GM23338 (cell line): Measurements from ENCODE around the gene ATL2. TPM values are rescaled to one million over a fixed set of nuclear protein-coding genes. Genes with fewer than 3 reads are reported as not detected.

Source experiments
- ATAC-seq: fragments of 200-7000 bp; cut with Tn5 transposase; 3 replicates; pipeline ENCODE4 v1.9.1; 2020
- DNase-seq: peaks from one replicate; pipeline ENCODE4 v3.0.0-alpha.2; 2015; ENCODE audit warnings: low spot score
- H2AFZ ChIP-seq: fragments of 200-600 bp; sonication (generic); 2 replicates; pipeline ENCODE4 v1.8.0; 2016; ENCODE audit warnings: antibody characterized with exemption, mild to moderate bottlenecking, moderate library complexity
- H3F3A ChIP-seq: fragments of 200-600 bp; sonication (generic); replicated peaks from 2 replicates; pipeline ENCODE4 v1.8.0; 2017; ENCODE audit warnings: antibody characterized with exemption, mixed run types, low read depth
- H3K27ac ChIP-seq: fragments of 200-600 bp; sonication (generic); 2 replicates; pipeline ENCODE4 v1.6.1; 2016; ENCODE audit warnings: low read depth
- H3K27me3 ChIP-seq: fragments of 200-600 bp; sonication (generic); 2 replicates; pipeline ENCODE4 v1.8.0; 2016; ENCODE audit warnings: mild to moderate bottlenecking, mixed run types, moderate library complexity; ENCODE audit not compliant: insufficient read depth
- H3K36me3 ChIP-seq: fragments of 200-600 bp; sonication (generic); 2 replicates; pipeline ENCODE4 v1.8.0; 2016; ENCODE audit warnings: mild to moderate bottlenecking; ENCODE audit not compliant: insufficient read depth
- H3K4me1 ChIP-seq: fragments of 200-600 bp; sonication (generic); 2 replicates; pipeline ENCODE4 v1.8.0; 2016; ENCODE audit warnings: mild to moderate bottlenecking, moderate library complexity; ENCODE audit not compliant: insufficient read depth
- H3K4me2 ChIP-seq: fragments of 200-600 bp; sonication (generic); 2 replicates; pipeline ENCODE4 v1.7.1; 2017; ENCODE audit warnings: mixed run types
- H3K4me3 ChIP-seq: fragments of 200-600 bp; sonication (generic); 2 replicates; pipeline ENCODE4 v1.6.1; 2016; ENCODE audit warnings: mixed run types
- H3K79me2 ChIP-seq: fragments of 200-600 bp; sonication (generic); replicated peaks from 2 replicates; pipeline ENCODE4 v1.8.0; 2017; ENCODE audit warnings: mild to moderate bottlenecking; ENCODE audit not compliant: insufficient read depth
- H3K9me2 ChIP-seq: fragments of 200-600 bp; sonication (generic); 2 replicates; pipeline ENCODE4 v1.8.0; 2017; ENCODE audit not compliant: insufficient read depth
- H4K20me1 ChIP-seq: fragments of 200-600 bp; sonication (generic); replicated peaks from 2 replicates; pipeline ENCODE4 v1.8.0; 2017; ENCODE audit warnings: mild to moderate bottlenecking; ENCODE audit not compliant: insufficient read depth
- H3K27ac Mint-ChIP-seq: 2 replicates; pipeline ENCODE4 v1.8.0; 2020; ENCODE audit warnings: inconsistent platforms, mild to moderate bottlenecking, moderate library complexity, mixed read lengths
- H3K27me3 Mint-ChIP-seq: 3 replicates; pipeline ENCODE4 v1.8.0; 2022; ENCODE audit warnings: low read depth, mild to moderate bottlenecking, moderate library complexity, mixed read lengths, inconsistent platforms; ENCODE audit not compliant: insufficient read depth, poor library complexity
- H3K36me3 Mint-ChIP-seq: 3 replicates; pipeline ENCODE4 v1.8.0; 2021; ENCODE audit warnings: low read depth, mild to moderate bottlenecking, inconsistent platforms, moderate library complexity, mixed read lengths
- H3K4me1 Mint-ChIP-seq: 3 replicates; pipeline ENCODE4 v1.8.0; 2020; ENCODE audit warnings: mild to moderate bottlenecking, inconsistent platforms, mixed read lengths
- H3K4me3 Mint-ChIP-seq: 3 replicates; pipeline ENCODE4 v1.8.0; 2021; ENCODE audit warnings: moderate library complexity, mild to moderate bottlenecking, inconsistent platforms, mixed read lengths
- H3K9me3 Mint-ChIP-seq: 3 replicates; pipeline ENCODE4 v1.8.0; 2020; ENCODE audit warnings: moderate library complexity, mild to moderate bottlenecking, inconsistent platforms, mixed read lengths
- CREB1 ChIP-seq: fragments of 250-450 bp; sonication (Bioruptor Pico); IDR thresholded peaks from 2 replicates; pipeline ENCODE4 v1.5.0; 2020; ENCODE audit warnings: low read depth, mild to moderate bottlenecking, moderate library complexity
- EZH2 ChIP-seq: fragments of 200-600 bp; sonication (generic); IDR thresholded peaks from one replicate; pipeline ENCODE4 v1.8.0; 2017; ENCODE audit warnings: antibody characterized with exemption, mild to moderate bottlenecking, low read depth; ENCODE audit not compliant: unreplicated experiment
- POLR2AphosphoS5 ChIP-seq: IDR thresholded peaks from 2 replicates; pipeline ENCODE4 v1.6.1; 2016; ENCODE audit warnings: antibody characterized with exemption, low read depth
- STAT1 ChIP-seq: IDR thresholded peaks from one replicate; pipeline ENCODE4 v1.6.1; 2016; ENCODE audit warnings: antibody characterized with exemption; ENCODE audit not compliant: unreplicated experiment
- ZNF331 ChIP-seq: fragments of 250-450 bp; sonication (Bioruptor Pico); IDR thresholded peaks from 2 replicates; pipeline ENCODE4 v1.5.0; 2020; ENCODE audit warnings: low read depth, mild to moderate bottlenecking, moderate library complexity
- long read RNA-seq: library from polyadenylated mRNA; unstranded; transcript quantifications from one replicate; pipeline ENCODE4 v2.0.0, GENCODE V29; 2020; ENCODE audit not compliant: unreplicated experiment
- polyA plus RNA-seq: library from polyadenylated mRNA; unstranded; fragments of >200 nt; fragmentation: Nextera tagmentation; extraction: Ambion mirVana; gene quantifications from 2 replicates; pipeline ENCODE4 v1.2.1, GENCODE V29; 2016
- total RNA-seq: library from RNA; depleted of rRNA; stranded (reverse); fragments of >200 nt; shearing (Covaris generic); gene quantifications from 2 replicates; pipeline ENCODE4 v1.2.3, GENCODE V29; 2014; rRNA removed
- TF ChIP-seq, protein P1 (sequence below): fragments of 250-450 bp; sonication (Bioruptor Pico); IDR thresholded peaks from 2 replicates; pipeline ENCODE4 v1.5.0; 2020; ENCODE audit warnings: mild to moderate bottlenecking, moderate library complexity
- TF ChIP-seq, protein P2 (sequence below), 2 experiments: fragments of 200-600 bp in 1 of 2; sonication (generic) in 1 of 2; conservative IDR thresholded peaks; 2 replicates each; pipeline versions ENCODE4 v1.5.1 to v1.6.1; 2016 to 2017; ENCODE audit warnings: antibody characterized with exemption in 2 of 2, low read depth in 2 of 2, mild to moderate bottlenecking in 2 of 2, moderate library complexity in 1 of 2
- TF ChIP-seq, protein P3 (sequence below): IDR thresholded peaks from 2 replicates; pipeline ENCODE4 v1.6.1; 2016; ENCODE audit warnings: antibody characterized with exemption

Gene ATL2
- total RNA-seq (121 and 140 TPM in 2 replicates), polyA plus RNA-seq (25.7 and 30.2 TPM in 2 replicates)
- long read RNA-seq, transcript ATL2-201 (13 exons, 2,868 nt), result major isoform, 5 of 6 reads
- long read RNA-seq, partial matches to known transcripts, result 0 of 6 reads
- long read RNA-seq, other reads (novel, unspliced or antisense), result 1 of 6 reads

DNA sequence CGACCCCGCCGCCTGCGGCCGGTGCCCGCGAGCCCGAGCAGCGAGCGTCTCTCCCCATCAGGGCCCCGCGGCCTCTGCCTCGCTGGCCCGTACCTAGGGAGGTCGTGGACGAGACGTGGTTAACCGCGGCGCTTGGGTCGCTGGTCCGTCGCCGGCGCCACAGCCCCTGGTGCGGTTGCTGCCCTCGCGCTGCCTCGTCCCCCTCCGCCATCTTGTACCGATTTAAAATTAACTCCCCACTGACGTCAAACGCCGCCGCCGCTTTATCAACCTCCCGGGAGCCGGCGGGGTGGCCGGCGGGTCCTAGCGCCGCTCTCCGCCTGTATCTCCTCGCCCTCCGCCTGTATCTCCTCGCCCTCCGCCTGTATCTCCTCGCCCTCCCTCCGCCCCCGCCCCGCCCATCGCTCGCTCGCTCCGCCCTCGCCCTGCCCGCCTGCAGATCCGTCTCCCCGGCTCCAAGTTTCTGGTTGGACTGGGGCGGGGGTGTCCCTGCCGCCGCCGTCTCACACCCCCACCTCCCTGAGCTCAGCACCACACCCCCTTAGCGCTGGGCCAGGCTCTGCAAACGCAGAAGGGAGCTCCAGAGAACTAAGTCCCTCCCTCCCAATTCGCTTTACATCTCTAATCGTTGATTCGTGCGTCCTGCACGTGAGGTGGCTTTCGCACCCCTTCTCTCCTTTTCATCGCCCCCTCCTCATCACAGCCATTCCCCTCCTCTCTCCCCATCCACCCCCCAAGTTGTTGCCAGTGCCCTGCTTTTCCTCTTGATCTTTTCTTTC is at the start of gene ATL2:
Gene ATL2 (minus strand): TSS at position 224 of the 779 bp plus-strand sequence. CDS start 13 bp downstream, at position 211.
- Histone ChIP-seq H3F3A (no peaks in the 10 kb centered on the region), H3K79me2 (peaks cover 43% of the 10 kb centered on the region), H3K27ac (peak within 1 kb of the TSS; percentile 88), H3K4me2 (peak within 1 kb of the TSS; percentile 83), H3K36me3 (no peaks in the 10 kb centered on the region), H3K27me3 (no peaks in the 10 kb centered on the region), H3K4me1 (peaks cover 30% of the 10 kb centered on the region), H4K20me1 (peaks cover 24% of the 10 kb centered on the region), H3K9me2 (no peaks in the 10 kb centered on the region), H2AFZ (peak within 1 kb of the TSS; percentile 2), H3K4me3 (peak within 1 kb of the TSS; percentile 91)
- peak; percentile 95 for TF ChIP-seq CREB1 (CRISPR knock-in tag)
- TF ChIP-seq STAT1, result no peak
- peak; percentile 81 for TF ChIP-seq POLR2AphosphoS5
- peak; percentile 8; the same call in 1 of the 2 replicates for TF ChIP-seq ZNF331 (CRISPR knock-in tag)
- H3K27ac Mint-ChIP-seq, result peak within 1 kb of the TSS; percentile 90
- peaks cover 9% of the 10 kb centered on the region for H3K27me3 Mint-ChIP-seq
- H3K9me3 Mint-ChIP-seq, result no peaks in the 10 kb centered on the region
- peak within 1 kb of the TSS; percentile 90 for H3K4me3 Mint-ChIP-seq
- ATAC-seq, result peak; percentile 88
- H3K36me3 Mint-ChIP-seq, result no peaks in the 10 kb centered on the region; the same call in 2 of the 3 replicates
- DNase-seq, result peak; percentile 99
- peaks cover 41% of the 10 kb centered on the region for H3K4me1 Mint-ChIP-seq

DNA sequence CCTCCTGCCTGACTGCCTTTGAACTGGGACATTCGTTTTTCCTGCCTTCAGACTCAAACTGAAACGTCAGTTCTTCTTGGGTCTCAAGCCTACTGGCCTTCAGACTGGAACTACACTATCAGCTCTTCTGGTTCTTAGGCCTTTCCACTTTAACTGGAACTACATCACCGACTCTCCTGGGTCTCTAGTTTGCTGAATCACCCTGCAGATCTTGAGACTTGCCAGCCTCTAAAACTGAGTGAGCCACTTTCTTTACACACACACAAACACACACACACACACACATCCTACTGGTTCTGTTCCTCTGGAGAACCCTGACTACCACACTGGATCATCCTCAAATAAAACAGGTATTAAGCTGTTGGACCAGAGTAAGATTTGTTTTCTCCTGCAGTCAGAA is 46.7 kb upstream of the ATL2 start:
- H3K4me3 Mint-ChIP-seq, result no peak overlapping the region
- peaks cover 16% of the 10 kb centered on the region for H3K4me1 ChIP-seq
- ATAC-seq, result no peak
- peaks cover 3% of the 10 kb centered on the region for H3K27me3 Mint-ChIP-seq
- H3K27ac ChIP-seq, result no peak overlapping the region
- no peak overlapping the region for H3K4me3 ChIP-seq
- no peaks in the 10 kb centered on the region for H3K36me3 ChIP-seq
- H3F3A ChIP-seq, result no peaks in the 10 kb centered on the region
- H3K27ac Mint-ChIP-seq, result no peak overlapping the region
- no peaks in the 10 kb centered on the region for H3K27me3 ChIP-seq
- peaks cover 18% of the 10 kb centered on the region for H3K4me1 Mint-ChIP-seq
- TF ChIP-seq, protein P1, sequence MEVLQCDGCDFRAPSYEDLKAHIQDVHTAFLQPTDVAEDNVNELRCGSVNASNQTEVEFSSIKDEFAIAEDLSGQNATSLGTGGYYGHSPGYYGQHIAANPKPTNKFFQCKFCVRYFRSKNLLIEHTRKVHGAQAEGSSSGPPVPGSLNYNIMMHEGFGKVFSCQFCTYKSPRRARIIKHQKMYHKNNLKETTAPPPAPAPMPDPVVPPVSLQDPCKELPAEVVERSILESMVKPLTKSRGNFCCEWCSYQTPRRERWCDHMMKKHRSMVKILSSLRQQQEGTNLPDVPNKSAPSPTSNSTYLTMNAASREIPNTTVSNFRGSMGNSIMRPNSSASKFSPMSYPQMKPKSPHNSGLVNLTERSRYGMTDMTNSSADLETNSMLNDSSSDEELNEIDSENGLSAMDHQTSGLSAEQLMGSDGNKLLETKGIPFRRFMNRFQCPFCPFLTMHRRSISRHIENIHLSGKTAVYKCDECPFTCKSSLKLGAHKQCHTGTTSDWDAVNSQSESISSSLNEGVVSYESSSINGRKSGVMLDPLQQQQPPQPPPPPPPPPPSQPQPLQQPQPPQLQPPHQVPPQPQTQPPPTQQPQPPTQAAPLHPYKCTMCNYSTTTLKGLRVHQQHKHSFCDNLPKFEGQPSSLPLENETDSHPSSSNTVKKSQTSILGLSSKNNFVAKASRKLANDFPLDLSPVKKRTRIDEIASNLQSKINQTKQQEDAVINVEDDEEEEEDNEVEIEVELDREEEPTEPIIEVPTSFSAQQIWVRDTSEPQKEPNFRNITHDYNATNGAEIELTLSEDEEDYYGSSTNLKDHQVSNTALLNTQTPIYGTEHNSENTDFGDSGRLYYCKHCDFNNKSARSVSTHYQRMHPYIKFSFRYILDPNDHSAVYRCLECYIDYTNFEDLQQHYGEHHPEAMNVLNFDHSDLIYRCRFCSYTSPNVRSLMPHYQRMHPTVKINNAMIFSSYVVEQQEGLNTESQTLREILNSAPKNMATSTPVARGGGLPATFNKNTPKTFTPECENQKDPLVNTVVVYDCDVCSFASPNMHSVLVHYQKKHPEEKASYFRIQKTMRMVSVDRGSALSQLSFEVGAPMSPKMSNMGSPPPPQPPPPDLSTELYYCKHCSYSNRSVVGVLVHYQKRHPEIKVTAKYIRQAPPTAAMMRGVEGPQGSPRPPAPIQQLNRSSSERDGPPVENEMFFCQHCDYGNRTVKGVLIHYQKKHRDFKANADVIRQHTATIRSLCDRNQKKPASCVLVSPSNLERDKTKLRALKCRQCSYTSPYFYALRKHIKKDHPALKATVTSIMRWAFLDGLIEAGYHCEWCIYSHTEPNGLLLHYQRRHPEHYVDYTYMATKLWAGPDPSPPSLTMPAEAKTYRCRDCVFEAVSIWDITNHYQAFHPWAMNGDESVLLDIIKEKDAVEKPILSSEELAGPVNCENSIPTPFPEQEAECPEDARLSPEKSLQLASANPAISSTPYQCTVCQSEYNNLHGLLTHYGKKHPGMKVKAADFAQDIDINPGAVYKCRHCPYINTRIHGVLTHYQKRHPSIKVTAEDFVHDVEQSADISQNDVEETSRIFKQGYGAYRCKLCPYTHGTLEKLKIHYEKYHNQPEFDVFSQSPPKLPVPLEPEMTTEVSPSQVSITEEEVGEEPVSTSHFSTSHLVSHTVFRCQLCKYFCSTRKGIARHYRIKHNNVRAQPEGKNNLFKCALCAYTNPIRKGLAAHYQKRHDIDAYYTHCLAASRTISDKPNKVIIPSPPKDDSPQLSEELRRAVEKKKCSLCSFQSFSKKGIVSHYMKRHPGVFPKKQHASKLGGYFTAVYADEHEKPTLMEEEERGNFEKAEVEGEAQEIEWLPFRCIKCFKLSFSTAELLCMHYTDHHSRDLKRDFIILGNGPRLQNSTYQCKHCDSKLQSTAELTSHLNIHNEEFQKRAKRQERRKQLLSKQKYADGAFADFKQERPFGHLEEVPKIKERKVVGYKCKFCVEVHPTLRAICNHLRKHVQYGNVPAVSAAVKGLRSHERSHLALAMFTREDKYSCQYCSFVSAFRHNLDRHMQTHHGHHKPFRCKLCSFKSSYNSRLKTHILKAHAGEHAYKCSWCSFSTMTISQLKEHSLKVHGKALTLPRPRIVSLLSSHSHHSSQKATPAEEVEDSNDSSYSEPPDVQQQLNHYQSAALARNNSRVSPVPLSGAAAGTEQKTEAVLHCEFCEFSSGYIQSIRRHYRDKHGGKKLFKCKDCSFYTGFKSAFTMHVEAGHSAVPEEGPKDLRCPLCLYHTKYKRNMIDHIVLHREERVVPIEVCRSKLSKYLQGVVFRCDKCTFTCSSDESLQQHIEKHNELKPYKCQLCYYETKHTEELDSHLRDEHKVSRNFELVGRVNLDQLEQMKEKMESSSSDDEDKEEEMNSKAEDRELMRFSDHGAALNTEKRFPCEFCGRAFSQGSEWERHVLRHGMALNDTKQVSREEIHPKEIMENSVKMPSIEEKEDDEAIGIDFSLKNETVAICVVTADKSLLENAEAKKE (CRISPR knock-in tag), result no peak
- no peak for TF ChIP-seq EZH2
- TF ChIP-seq, protein P2, sequence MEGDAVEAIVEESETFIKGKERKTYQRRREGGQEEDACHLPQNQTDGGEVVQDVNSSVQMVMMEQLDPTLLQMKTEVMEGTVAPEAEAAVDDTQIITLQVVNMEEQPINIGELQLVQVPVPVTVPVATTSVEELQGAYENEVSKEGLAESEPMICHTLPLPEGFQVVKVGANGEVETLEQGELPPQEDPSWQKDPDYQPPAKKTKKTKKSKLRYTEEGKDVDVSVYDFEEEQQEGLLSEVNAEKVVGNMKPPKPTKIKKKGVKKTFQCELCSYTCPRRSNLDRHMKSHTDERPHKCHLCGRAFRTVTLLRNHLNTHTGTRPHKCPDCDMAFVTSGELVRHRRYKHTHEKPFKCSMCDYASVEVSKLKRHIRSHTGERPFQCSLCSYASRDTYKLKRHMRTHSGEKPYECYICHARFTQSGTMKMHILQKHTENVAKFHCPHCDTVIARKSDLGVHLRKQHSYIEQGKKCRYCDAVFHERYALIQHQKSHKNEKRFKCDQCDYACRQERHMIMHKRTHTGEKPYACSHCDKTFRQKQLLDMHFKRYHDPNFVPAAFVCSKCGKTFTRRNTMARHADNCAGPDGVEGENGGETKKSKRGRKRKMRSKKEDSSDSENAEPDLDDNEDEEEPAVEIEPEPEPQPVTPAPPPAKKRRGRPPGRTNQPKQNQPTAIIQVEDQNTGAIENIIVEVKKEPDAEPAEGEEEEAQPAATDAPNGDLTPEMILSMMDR (conservative IDR thresholded peaks at IDR 0.05; ENCODE audit: low read depth in 2 of 2), result no peak
- TF ChIP-seq, protein P3, sequence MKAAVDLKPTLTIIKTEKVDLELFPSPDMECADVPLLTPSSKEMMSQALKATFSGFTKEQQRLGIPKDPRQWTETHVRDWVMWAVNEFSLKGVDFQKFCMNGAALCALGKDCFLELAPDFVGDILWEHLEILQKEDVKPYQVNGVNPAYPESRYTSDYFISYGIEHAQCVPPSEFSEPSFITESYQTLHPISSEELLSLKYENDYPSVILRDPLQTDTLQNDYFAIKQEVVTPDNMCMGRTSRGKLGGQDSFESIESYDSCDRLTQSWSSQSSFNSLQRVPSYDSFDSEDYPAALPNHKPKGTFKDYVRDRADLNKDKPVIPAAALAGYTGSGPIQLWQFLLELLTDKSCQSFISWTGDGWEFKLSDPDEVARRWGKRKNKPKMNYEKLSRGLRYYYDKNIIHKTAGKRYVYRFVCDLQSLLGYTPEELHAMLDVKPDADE, result no peak
- TF ChIP-seq STAT1, result no peak
- TF ChIP-seq POLR2AphosphoS5, result no peak
- no peaks in the 10 kb centered on the region; the same call in 2 of the 3 replicates for H3K36me3 Mint-ChIP-seq
- no peaks in the 10 kb centered on the region for H3K79me2 ChIP-seq
- no peak overlapping the region for H2AFZ ChIP-seq
- H3K4me2 ChIP-seq, result no peak overlapping the region
- no peaks in the 10 kb centered on the region for H3K9me2 ChIP-seq
- H3K9me3 Mint-ChIP-seq, result peaks cover 3% of the 10 kb centered on the region; the same call in 1 of the 3 replicates
- H4K20me1 ChIP-seq, result no peaks in the 10 kb centered on the region
- DNase-seq, result no peak
